ENCODE results near the gene ACP3. TPM values are rescaled to one million over a fixed set of nuclear protein-coding genes. Genes with fewer than 3 reads are reported as not detected.

ACP3 gene, protein sequence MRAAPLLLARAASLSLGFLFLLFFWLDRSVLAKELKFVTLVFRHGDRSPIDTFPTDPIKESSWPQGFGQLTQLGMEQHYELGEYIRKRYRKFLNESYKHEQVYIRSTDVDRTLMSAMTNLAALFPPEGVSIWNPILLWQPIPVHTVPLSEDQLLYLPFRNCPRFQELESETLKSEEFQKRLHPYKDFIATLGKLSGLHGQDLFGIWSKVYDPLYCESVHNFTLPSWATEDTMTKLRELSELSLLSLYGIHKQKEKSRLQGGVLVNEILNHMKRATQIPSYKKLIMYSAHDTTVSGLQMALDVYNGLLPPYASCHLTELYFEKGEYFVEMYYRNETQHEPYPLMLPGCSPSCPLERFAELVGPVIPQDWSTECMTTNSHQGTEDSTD
- over 10,000 TPM in 1 of 2 donors, 1,000 to 10,000 TPM in 1; 1,778 to 14,359 TPM for total RNA-seq

DNA sequence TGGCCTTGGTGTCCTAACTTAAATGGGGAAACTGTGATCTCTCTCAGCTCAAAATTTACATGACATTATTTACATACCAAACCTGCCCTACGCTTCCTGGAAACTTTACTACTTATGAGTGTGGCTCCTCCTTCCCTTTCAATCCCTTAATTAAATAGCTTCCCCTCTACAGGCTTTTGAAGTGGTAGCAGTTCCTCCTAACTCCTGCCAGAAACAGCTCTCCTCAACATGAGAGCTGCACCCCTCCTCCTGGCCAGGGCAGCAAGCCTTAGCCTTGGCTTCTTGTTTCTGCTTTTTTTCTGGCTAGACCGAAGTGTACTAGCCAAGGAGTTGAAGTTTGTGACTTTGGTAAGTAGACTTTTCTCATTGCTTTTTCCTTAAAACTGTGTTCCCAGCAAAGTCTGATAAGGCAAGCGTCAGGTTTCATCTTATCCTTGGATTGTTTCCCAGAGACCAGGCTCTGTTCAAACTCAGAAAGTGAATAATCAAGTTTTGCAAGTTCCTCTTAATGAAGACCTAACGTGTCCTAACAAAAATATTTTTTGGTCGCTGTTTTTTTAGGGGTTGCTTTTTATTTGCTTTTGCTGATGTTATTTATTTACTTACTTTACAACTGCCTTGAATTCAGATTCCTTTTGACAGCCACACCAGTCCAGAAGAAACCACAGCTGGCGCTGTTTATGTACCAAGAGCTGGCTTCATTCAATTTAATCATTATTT, at the start of gene ACP3:
TSS of gene ACP3 (plus strand) at position 179 of the 720 bp plus-strand sequence. CDS start at position 229, 50 bp downstream.
- H3K4me3 ChIP-seq: peak within 1 kb of the TSS; percentile 30 to 39
- intact Hi-C loops (cut with DNase I): no loop called here
- WGBS: 4% methylated on average over 6 of the region's 6 CpGs

DNA sequence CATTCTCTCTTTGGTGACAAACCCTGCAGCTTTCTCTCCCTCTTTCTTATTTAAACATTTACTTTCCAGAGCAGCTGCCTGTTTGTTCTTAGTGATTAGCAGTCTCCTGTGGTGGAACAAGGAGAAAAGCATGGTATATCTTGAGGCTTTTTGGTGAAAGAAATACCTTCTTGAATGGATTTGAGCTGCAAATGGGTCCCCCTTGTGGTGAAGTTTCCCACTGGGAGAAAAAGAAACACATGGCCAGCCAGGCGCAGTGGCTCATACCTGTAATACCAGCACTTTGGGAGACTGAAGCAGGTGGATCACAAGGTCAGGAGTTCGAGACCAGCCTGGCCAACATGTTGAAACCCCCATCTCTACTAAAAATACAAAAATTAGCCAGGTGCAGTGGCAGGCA, 48.3 kb upstream of the ACP3 start:
- intact Hi-C loops (cut with DNase I): loop anchor here (5.0 kb wide), 1 partner anchor 63 kb away; no protein-coding TSS in a partner anchor
- Histone ChIP-seq H3K4me1 (replicated peaks) (peaks cover 4% of the 10 kb centered on the region), H3K4me3 (no peak overlapping the region), H3K9me3 (no peaks in the 10 kb centered on the region), H3K27me3 (replicated peaks; ENCODE audit: insufficient read depth) (no peaks in the 10 kb centered on the region), H3K27ac (peak overlapping the region; percentile 68 to 73), H3K36me3 (no peaks in the 10 kb centered on the region)
- 90% methylated on average over 2 of the region's 2 CpGs for WGBS
- DNase-seq (ENCODE audit: low spot score): no peak
- TF ChIP-seq POLR2A (IDR thresholded peaks at IDR 0.05): no peak
- TF ChIP-seq, protein P1, sequence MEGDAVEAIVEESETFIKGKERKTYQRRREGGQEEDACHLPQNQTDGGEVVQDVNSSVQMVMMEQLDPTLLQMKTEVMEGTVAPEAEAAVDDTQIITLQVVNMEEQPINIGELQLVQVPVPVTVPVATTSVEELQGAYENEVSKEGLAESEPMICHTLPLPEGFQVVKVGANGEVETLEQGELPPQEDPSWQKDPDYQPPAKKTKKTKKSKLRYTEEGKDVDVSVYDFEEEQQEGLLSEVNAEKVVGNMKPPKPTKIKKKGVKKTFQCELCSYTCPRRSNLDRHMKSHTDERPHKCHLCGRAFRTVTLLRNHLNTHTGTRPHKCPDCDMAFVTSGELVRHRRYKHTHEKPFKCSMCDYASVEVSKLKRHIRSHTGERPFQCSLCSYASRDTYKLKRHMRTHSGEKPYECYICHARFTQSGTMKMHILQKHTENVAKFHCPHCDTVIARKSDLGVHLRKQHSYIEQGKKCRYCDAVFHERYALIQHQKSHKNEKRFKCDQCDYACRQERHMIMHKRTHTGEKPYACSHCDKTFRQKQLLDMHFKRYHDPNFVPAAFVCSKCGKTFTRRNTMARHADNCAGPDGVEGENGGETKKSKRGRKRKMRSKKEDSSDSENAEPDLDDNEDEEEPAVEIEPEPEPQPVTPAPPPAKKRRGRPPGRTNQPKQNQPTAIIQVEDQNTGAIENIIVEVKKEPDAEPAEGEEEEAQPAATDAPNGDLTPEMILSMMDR (IDR thresholded peaks at IDR 0.05): peak in 2 of 4 experiments; percentile 29 to 39
- peak; percentile 8 for TF ChIP-seq POLR2AphosphoS5 (IDR thresholded peaks at IDR 0.05)

More for the DNA sequence above, at the start of gene ACP3:
- Histone ChIP-seq H3K36me3 (peaks cover 0 to 11% of the 10 kb centered on the region in 2 donors), H3K27ac (peak within 1 kb of the TSS; percentile 89 to 90), H3K4me1 (replicated peaks) (no peaks in the 10 kb centered on the region), H3K9me3 (no peaks in the 10 kb centered on the region), H3K27me3 (replicated peaks; ENCODE audit: insufficient read depth) (no peaks in the 10 kb centered on the region)
- peak; percentile 69 for DNase-seq (ENCODE audit: low spot score)
- TF ChIP-seq POLR2A (IDR thresholded peaks at IDR 0.05): peak; percentile 12
- peak; percentile 87 for TF ChIP-seq POLR2AphosphoS5 (IDR thresholded peaks at IDR 0.05)
- TF ChIP-seq, protein P1 (IDR thresholded peaks at IDR 0.05): peak in 2 of 4 experiments; percentile 11 to 22

DNA sequence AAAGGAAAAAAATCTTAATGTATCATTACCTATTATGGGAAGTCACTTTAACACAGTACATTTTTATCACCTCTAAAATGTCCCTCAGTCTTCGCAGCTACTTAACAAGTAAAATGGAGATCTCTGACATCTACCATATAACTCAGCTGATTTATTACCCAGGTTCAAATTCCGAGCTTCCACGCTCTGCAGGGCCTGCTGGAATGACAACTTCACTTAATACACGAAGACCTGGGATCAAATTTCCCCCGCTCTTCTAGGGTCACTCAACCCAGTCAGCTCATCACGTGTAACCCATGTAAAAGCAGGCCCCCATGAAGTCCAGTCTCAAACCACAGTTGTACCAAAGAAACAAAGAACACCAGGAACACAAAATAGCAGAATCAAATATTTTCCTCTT, 44.2 kb upstream of the ACP3 start:
- TF ChIP-seq POLR2A (IDR thresholded peaks at IDR 0.05): no peak
- TF ChIP-seq, protein P1 (IDR thresholded peaks at IDR 0.05): no peak
- no peak for TF ChIP-seq POLR2AphosphoS5 (IDR thresholded peaks at IDR 0.05)
- no peak for DNase-seq (ENCODE audit: low spot score)
- 29% methylated on average over 6 of the region's 6 CpGs for WGBS
- H3K27me3 ChIP-seq (replicated peaks; ENCODE audit: insufficient read depth): no peaks in the 10 kb centered on the region
- H3K36me3 ChIP-seq: no peaks in the 10 kb centered on the region
- H3K9me3 ChIP-seq: no peaks in the 10 kb centered on the region
- H3K4me3 ChIP-seq: peak overlapping the region in 1 of 2 donors; percentile 7
- peak overlapping the region; percentile 73 to 74 for H3K27ac ChIP-seq
- H3K4me1 ChIP-seq (replicated peaks): no peaks in the 10 kb centered on the region
- intact Hi-C loops (cut with DNase I): no loop called here

DNA sequence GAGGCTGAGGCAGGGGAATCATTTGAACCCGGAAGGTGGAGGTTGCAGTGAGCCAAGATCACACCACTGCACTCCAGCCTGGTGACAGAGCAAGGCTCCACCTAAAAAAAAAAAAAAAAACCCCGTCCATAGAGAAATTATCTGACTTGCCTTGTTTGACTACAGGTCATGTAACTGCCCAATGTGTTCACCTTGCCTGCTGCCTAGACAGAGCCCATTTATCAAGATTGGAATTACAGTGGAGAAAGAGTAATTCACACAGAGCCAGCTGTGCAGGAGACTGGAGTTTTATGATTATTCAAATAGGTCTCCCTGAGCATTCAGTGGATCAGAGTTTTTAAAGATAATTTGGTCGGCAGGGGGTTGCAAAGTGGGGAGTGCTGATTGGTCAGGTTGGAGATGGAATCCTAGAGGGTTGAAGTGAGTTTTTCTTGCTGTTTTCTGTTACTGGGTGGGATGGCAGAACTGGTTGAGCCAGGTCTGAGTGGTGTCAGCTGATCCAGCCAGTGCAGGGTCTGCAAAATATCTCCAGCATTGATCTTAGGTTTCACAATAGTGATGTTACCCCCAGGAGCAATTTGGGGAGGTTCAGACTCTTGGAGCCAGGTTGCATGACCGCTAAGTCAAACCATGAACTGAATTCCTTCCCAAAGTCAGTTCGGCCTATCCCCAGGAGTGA, 40.8 kb upstream of the ACP3 start:
- Histone ChIP-seq H3K9me3 (no peaks in the 10 kb centered on the region), H3K27ac (peak overlapping the region; percentile 9 to 65), H3K36me3 (no peaks in the 10 kb centered on the region), H3K27me3 (replicated peaks; ENCODE audit: insufficient read depth) (no peaks in the 10 kb centered on the region), H3K4me1 (replicated peaks) (no peaks in the 10 kb centered on the region), H3K4me3 (no peak overlapping the region)
- DNase-seq (ENCODE audit: low spot score): no peak
- 84% methylated on average over 5 of the region's 5 CpGs for WGBS
- intact Hi-C loops (cut with DNase I): no loop called here
- TF ChIP-seq POLR2A (IDR thresholded peaks at IDR 0.05) (no peak), POLR2AphosphoS5 (IDR thresholded peaks at IDR 0.05) (no peak)
- TF ChIP-seq, protein P1 (IDR thresholded peaks at IDR 0.05): no peak
